Stimulated activated CD8-positive, alpha-beta memory T cell treated with anti-CD3 and anti-CD28 coated beads, Interleukin-7, amount 100 ng/mL, for 48 hours (primary cell): Measurements from ENCODE around the gene KRTAP9-4.
"Not testable (repeated sequence)": the region's sequence is repeated elsewhere in the genome, so short reads cannot be mapped to it uniquely, and the experiment has no call there.

Experiments used
- DNase-seq, 2 donors: peaks; one replicate each; pipeline ENCODE4 v3.0.0-alpha.2; 2020; ENCODE audit warnings: low read depth in 1 of 2; ENCODE audit errors: extremely low read depth in 1 of 2

KRTAP9-4 gene

DNA sequence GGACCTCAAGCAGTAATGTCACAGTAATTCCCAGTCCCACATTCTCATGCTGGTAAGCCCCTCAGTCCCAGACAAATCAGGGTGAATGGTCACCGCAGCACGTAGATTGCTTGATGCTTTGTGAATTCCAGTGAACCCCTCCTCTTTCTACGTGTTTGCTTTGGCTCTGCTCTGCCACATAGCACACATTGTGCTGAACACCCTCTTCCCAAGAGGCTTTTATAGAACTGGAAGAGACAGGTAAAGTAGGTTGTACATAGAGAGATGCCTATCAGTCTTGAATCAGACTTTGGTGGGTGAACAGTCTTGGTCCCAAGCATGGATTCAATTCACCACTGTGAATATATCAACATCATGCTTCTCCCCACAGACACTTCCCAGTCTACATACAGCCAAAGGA lies 15.1 kb downstream of the KRTAP9-4 start:
- DNase-seq, result no peak

DNA sequence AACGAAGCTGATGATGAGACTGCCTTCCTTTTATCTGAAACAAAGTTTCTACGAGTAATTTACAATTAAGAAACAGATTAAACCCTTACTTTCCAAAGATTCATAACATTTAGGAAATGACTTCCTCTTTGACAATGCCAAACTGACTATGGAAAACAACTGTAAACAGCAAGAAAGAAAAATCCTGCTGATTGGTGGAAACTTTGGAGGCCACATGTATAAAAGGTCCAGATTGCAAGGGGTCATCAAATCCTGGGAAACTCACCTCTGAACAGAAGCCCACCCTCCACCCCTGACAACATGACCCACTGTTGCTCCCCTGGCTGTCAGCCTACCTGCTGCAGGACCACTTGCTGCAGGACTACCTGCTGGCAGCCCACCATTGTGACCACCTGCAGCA lies 15.6 kb downstream of the KRTAP9-4 start, which contains the start of gene KRTAP9-6:
KRTAP9-6 (plus strand) TSS at position 301 of the 400 bp plus-strand sequence; CDS start at position 301, 0 bp downstream.
- DNase-seq, result no peak

DNA sequence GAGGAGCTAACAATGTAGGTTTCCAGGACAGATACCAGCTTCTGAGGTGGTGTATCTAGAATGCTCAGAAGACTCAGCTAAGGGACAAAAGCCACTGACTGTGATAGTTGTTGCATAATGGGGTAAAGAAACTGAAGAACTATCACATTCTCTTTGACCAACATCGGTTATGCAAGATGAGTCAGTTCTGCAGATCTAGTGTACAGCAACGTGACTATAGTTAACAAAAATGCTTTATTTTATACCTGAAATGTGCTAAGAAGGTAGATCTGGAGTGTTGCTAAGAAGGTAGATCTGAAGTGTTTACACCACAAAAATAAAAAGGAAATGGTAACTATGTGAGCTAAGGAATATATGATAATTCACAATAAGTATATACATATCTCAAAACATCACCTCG lies 18.2 kb downstream of the KRTAP9-4 start:
- no peak for DNase-seq

DNA sequence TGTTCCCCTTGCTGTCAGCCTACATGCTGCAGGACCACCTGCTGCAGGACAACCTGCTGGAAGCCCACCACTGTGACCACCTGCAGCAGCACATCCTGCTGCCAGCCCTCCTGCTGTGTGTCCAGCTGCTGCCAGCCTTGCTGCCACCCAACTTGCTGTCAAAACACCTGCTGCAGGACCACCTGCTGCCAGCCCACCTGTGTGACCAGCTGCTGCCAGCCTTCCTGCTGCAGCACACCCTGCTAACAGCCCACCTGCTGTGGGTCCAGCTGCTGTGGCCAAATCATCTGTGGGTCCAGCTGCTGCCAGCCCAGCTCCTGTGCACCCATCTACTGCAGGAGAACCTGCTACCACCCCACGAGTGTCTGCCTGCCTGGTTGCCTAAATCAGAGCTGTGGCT lies 21.8 kb downstream of the KRTAP9-4 start:
- not testable (repeated sequence) for DNase-seq

DNA sequence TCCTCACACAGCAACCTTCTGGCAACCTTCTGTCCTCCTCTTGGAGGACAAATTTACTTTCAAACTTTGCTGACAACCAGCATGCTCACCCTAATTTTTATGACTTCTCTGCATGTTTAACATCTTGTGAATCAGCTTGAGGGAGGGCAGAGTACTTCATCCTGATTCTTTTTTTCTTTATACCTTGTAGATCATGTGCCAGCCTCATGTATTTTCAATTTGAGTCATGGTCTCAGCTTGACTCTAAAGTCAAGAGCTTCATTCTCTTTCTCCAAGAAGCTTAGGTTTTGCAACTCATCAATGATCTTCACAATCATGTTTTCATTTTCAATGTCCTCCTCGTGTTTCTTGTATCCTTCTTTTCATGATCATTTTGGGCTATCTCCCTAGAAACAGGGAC lies 22.4 kb downstream of the KRTAP9-4 start:
- DNase-seq, result no peak

DNA sequence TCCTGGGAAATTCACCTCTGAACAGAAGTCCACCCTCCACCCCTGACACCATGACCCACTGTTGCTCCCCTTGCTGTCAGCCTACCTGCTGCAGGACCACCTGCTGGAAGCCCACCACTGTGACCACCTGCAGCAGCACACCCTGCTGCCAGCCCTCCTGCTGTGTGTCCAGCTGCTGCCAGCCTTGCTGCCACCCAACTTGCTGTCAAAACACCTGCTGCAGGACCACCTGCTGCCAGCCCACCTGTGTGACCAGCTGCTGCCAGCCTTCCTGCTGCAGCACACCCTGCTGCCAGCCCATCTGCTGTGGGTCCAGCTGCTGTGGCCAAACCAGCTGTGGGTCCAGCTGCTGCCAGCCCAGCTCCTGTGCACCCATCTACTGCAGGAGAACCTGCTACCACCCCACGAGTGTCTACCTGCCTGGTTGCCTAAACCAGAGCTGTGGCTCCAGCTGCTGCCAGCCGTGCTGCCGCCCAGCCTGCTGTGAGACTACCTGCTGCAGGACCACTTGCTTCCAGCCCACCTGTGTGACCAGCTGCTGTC lies 26.2 kb downstream of the KRTAP9-4 start, which contains the start of gene KRTAP9-7:
KRTAP9-7 (plus strand) TSS at position 51 of the 543 bp plus-strand sequence; CDS start at position 51, 0 bp downstream.
- not testable (repeated sequence) for DNase-seq

DNA sequence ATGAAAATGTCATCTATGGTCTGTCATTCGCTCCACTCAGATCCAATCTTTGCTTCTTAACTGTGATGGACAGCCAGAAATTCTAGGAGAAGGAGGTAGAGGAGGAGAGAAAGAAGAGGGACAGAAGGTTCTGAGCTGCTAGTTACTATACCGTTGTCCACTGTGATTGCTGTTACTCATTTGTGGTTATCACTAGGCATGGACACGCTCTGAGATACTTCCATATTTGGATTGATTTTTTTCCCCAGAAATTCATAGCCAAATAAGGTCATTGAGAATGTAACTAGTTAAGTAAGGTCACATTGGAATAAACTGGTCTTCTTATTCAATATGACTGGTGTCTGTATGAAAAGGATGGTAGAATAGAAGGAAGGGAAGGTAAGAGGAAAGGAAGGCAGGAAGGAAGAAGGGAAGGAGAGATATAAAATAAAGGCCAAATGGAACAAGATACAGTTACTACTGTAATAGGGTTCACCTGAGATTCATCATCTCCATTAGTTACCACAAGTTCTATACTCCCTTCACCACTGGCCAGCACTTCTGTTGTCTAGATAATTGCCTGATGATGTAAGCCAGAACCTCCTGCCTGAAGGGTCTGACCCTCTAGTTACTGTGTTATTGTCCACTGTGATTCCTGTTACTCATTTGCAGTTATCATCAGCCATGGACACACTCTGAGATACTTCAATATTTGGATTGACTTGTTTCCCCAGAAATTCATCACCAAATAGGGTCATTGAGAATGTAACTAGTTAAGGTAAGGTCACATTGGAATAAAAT lies 28.9 kb downstream of the KRTAP9-4 start:
- DNase-seq, result no peak

DNA sequence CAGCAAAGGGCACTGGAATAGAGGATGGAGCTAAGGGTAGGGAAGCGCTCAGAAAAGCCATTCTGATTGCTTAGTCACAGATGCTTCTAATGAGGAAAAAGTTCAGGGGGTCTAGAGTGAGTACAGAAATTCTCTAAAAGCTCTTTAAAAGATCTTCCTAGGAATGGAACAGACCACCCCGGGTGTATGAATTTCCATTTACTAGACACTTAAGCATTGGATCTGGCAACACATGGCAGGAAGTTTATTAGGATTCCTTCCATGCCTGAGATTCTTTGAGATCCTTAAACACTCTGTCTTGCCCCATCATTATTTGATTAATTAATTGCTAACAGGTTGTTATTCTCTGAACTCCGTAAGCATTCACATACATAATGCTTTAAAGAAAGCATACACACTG lies 34.6 kb downstream of the KRTAP9-4 start:
- DNase-seq, result no peak

DNA sequence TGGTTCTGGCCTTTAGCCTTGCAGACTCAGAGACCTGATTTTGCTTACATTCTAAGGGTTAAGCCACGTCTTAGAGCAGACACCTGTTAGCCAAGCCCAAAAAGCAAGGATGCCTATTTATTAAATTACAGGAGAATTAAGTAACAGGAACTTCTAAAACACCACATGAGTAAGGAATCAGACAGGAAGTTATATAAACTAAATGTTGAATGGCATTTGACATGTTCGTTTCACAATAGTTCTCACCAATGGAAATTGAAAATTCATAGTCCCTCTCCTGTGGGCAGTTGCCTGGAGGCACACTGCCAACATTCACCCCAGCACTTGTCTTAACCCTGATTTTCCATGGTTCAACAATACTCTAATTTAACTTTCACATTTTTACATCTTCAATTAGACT lies 35.1 kb downstream of the KRTAP9-4 start:
- no peak for DNase-seq

DNA sequence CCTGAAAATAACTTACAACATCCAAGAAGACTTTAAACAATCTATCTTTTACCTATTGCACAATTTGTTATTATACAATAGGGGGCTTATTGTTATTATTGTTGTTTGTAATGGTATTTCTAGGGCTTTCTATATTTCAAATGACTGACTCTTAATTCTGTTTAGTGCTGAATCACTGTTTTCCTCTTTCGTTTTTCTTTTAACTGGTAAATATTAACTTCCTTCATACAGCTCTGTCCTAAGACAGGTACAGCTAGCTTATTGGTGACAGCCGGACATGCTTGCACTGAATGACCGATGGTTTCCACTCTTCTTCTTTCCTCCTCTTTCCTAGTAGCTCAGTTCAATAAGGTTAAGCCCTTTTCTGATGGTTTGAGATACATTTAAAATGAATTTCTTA lies 37.6 kb downstream of the KRTAP9-4 start:
- DNase-seq, result no peak

DNA sequence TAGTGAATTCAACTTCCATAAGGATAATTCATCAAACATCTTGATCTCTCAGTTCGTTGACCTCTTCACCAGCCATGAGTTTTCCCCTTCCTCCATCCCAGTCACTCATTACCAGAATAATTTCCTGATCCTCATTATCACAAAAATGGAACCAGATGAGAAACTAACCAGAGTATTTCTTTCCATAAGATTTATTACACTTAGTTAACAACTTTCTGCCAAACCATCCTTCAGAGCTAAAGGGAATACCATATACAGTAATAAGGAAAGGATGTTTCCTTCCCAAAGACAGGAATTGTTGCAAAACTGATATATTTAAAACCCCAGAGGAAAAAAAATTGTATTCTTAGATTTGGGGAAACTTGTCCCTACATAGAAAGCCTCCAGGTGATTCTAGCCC lies 44.5 kb downstream of the KRTAP9-4 start:
- no peak for DNase-seq

DNA sequence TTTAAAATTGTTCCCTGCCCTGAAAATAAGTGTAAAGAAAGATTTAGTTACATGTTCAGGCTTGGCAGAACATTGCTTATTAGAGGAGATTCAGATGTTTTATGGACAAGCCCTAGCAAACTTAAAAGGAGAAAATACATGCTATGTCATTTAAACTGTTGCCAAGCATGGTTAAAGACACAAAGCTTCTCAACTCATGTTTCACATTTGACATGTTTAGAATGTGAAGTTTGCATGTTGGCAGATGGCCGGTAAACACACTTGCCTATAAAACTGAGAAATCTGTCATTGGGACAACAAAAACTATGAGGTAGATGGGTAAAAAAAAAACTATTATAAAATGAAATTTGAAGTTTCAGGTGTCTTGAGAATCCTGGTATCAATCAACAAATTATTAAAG lies 47.4 kb downstream of the KRTAP9-4 start:
- no peak for DNase-seq

DNA sequence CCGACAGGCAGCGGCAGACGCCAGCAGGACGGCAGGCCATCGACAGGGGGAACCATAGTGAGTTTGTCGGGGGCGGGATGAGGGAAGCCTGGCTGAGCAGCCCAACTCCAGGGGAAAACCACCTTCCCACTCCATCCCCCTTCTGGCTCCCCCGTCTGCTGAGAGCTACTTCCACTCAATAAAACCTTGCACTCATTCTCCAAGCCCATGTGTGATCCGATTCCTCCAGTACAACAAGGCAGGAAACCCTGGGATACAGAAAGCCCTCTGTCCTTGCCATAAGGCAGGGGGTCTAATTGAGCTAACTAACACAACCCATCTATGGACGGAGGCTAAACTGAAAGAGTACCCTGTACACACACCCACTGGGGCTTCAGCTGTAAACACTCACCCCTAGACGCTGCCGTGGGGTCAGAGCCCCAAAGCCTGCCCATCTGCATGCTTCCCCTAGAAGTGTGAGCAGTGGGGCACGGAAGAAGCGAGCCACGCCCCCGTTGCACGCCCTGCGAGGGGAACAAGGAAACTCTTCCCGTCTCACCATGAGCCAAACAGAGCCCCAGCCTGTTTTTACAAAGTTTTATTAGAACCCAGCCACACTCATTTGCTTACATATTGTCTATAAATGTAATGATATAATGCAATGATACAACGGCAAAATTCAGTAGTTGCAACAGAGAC lies 49.1 kb downstream of the KRTAP9-4 start:
- no peak for DNase-seq
